NOMO-1 treated with DMSO at 0.1 percent for 48 hours (cell line): ENCODE results near the gene MAD1L1.

Source experiments
- DNase-seq: peaks from one replicate; lab custom pipeline; 2025; ENCODE audit not compliant: unreplicated experiment; lab: John Stamatoyannopoulos, UW

MAD1L1 gene

DNA sequence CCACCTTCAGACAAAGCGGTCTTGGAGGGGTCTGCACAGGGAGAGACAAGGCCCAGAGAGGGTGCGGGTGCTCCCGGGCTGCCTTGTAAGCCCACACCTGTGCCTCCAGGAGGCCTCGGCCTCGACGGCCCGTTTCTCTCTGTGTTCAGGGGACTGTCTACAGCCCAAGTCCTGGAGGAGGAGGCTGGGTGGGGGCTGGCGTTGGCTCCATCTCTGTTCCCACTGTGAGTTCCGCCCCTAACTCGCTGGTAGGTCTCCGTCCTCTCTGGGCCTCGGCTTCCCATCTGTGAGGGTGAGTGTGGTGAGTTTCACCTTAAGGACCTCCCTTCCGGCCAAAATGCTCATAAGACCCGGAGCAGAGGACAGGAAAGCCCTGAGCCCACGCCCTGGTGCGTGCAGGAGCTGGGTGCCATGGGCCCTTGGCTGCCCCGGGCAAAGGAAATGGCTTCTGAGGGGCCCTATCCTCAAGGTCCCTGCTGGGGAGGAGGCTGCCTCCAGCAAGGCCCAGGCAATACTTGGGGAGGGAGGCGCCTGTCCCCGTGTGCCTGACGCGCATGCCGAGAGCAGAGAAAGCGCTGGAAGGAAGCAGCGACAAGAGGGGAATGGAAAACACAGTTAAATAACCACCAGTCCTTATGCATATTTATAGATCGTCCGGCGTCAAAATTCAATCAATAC is 285.8 kb downstream of the MAD1L1 start:
- no peak for DNase-seq

DNA sequence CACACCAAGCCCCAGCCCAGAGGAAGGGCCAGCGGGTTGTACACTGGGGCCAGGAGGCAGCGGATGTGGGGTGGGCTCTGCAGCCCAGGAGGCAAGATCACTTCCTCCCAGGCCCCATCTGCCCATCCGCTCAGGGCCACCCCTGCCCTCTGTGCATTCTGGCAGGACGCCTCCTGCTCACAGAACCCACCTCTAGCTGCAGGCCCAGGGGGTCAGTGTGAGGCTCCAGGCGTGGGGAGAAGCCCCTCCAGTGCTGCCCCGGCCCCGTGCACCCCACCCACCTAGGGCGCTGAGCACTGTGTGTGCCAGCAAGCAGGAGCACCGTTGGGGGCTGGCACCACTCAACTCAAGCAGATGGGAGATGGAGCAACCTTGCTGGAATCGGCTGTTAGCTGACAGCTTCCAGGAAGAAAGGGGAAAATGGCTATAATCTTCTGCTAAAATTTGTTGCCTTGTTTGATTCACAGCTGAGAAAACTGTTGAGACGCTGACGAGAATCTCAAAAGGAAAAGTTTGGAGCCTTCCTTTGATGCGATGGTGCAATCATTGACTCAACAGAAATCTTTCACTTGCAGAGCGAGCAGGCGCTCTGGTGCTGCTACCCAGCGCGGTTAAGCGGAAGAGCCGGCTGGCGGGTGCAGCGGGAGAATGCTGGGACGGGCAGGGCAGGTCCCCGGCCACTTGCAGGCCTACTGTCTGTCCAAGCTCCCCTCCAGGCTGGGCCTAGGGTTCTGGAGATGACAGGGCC is 286.5 kb downstream of the MAD1L1 start:
- no peak for DNase-seq

DNA sequence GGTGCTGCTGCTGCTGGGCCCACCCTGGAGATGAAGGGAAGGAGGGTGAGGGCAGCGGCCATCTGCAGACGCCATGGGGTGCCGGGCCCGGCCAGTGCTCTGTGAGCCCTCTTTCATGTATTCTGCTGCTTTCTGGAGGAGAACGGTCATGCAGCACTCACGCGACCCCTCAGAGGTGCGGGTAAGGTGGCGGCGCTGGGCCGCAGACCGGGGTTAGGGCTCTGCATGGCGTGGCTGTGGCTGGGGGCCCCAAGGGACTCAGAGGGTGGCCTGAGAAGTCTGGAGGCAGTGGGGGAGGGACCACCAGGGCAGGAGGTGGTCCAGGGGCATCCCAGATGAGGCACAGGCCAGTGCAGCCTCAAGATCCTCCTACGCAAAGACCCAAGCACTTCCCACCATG is 287.2 kb downstream of the MAD1L1 start:
- DNase-seq, result no peak

DNA sequence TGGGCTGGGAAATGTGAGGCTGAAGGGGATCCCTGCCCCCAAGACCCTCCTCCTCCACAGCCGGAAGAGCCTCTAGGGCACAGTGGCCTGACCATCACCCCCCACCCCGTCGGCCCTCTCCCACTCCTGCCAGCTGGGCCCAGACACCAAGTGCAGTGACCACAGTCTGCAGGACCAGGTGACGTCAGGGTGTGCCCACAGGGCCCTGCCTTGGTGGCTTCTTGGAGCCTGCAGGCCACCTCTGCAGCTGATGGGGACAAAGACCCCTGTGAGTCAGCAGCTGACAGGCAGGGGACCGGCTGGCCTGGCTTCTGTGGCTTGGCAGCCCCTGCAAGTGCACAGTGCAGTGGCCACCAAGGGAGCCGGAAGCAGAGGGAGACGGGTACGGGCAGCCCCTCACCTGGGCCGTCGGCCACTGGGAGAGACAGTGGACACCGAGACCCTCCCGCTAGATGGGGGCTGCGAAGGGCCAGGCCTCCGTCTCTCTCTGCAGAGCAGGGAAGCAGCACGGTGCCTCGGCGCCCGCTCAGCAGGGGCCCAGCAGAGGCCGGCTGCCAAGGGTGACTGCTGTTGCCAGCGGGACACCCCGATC is 288.0 kb downstream of the MAD1L1 start:
- DNase-seq, result no peak

DNA sequence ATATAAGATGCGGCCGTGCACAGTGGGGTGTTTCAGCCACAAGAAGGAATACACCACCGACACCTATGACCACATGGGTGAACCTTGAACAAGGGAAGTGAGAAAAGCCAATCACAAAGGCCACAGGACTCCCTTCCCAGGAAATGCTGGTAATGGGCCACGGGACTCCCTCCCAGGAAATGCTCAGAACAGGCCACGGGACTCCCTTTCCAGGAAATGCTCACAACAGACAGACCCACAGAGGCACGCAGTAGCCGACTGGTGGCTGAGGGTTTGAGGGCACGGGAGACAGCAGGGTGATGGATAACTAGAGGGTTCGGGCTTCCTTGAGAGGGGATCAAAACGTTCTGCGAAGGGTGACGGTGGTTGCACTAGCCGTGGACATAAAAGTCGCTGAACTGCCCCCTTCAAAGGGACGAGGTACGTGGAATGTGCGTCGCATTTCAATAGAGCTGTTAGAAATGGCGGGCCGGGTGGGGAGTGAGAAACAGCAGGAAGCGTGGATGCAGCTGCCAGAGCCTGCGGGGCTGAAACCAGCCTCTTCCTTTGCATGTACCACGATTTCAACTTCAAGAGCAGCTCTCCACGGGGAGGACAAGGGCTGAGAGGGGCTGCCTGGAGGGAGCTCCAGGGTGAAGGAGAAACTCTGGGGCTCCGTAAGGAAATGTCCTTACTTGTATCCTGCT is 288.7 kb downstream of the MAD1L1 start:
- DNase-seq, result no peak

DNA sequence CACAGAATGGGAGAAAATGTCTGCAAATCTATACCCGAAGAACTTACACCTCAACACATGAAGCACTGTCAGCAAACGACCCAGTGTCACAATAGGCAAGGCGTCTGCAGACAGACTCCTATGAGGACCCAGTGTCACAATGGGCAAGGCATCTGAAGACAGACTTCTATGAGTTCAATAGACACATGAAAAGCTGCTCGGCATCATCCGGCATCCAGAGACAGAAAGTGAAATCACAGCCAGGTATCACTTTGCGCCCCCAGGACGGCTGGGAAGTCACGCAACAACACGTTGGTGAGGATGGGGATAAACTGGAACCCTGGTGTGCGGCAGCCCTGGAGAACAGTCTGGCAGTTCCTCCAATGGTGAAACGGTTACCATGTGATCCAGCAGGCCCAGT is 289.4 kb downstream of the MAD1L1 start:
- no peak for DNase-seq

DNA sequence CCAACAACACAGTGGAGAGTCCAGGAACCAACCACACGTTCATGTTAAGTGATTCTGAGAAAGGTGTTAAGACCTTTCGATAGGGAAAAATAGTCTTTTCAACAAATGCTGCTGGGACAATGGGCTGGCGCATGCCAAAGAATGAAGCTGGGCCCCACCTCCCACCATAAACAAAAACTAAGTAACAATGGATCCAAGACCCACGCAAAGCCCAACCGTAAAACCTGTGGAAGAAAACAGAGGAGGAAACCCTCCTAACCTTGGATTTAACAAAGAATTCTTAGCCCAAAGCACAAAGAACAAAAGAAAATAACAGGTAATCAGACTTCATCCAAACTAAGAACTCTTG is 289.8 kb downstream of the MAD1L1 start:
- no peak for DNase-seq

DNA sequence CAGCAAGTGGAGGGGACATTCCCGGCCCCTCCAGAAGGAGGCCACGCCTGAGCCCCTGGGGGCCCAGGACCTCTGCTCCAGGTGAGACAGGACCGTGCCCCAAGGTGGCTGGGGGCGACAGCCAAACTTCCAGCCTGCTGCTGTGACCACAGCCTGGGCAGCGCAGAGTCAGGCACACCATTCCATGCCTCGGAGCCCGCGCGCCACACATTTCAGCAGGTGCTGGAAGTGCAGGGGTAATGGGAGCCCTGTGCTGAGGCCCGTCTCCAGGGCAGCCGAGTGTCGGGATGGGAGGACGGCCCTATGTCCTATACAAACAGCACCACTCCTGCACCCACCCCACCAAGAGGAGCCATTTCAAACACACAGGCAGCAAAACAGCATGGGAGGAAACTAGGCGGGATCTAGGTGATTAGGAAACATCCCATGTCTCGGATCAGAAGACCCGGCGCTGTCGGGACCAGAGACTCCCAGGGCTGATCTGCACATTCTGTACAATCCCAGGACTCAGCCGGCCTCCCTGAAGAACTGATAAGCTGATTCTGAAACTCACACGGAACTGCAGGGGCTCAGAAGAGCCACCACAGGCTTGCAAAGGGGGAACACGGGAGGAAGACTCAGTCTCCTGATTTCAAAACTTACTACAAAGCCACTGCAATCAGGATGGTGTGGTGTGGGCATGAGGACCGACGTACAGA is 290.4 kb downstream of the MAD1L1 start:
- DNase-seq, result no peak

DNA sequence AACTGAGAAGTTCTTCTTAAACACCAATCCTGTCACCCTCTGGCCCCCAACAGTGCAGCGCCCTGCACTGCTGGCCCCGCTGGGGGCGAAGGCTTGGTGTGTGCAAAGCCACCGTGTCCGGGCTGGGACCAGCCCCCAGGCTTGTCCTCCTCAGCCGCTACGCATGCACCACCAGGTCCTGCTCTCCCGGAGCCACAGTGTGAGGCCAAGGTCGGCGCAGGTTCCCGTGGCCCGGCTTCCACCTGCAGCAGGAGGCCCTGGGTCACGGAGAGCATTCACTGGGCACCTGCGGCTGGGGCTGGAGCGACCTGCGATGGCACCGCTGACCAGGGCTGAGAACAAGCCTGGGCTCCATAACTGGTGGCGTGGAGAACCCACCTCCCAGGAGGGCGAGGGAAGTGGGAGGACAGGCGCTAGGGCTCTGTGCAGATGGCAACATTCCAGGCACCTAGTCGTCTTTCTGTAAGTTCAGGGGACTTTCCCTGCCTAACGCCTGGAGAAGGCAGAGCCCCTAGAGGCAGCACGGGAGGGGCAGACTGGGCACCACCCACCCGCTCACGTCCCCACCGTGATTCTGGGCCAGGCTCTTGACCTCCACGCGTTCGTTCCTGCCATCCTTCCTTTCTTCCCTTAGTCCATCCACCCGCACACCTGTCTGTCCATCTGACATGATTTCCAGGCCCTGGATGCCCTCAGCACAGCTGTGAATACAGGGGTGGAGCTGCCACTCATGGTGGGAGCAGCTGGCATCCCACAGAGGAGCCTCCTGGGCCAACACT is 291.1 kb downstream of the MAD1L1 start:
- DNase-seq, result no peak

DNA sequence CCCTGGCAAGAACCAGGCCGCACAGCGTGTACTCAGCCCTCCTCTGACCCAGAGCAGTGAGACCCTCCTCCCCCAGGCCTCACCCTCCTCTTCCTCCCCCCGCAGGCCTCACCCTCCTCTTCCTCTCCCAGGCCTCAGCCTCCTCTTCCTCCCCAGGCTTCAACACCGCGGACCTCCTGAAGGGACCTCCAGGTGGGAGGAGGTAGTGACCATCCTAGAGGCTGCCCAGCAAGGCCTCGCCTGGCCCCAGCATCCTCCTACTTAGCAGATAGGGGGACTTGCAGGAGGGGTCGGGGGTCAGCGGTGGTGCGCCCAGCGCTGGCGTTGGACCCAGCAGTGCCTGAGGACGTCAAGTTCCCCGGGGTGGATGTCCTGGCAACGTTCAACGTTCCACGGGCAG is 291.9 kb downstream of the MAD1L1 start:
- DNase-seq, result no peak

DNA sequence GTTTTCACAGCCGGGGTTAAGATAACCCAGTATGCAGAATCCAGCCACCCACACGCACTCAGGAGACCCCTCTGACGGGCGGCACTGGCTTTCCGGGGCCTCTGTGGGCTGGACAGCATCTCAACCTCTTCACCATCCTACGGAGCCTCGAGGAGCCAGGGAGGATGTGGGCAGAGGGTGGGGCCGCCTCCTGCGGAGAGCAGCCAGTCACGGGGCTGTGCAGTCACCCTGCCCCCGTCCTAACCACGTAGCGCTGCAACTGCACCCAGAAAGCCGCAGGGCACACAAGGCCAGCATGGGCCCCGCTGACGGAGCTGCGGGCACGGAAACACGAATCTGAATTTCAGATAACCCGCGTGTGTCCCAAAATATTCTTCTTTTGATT is 292.4 kb downstream of the MAD1L1 start:
- DNase-seq, result peak; percentile 89

DNA sequence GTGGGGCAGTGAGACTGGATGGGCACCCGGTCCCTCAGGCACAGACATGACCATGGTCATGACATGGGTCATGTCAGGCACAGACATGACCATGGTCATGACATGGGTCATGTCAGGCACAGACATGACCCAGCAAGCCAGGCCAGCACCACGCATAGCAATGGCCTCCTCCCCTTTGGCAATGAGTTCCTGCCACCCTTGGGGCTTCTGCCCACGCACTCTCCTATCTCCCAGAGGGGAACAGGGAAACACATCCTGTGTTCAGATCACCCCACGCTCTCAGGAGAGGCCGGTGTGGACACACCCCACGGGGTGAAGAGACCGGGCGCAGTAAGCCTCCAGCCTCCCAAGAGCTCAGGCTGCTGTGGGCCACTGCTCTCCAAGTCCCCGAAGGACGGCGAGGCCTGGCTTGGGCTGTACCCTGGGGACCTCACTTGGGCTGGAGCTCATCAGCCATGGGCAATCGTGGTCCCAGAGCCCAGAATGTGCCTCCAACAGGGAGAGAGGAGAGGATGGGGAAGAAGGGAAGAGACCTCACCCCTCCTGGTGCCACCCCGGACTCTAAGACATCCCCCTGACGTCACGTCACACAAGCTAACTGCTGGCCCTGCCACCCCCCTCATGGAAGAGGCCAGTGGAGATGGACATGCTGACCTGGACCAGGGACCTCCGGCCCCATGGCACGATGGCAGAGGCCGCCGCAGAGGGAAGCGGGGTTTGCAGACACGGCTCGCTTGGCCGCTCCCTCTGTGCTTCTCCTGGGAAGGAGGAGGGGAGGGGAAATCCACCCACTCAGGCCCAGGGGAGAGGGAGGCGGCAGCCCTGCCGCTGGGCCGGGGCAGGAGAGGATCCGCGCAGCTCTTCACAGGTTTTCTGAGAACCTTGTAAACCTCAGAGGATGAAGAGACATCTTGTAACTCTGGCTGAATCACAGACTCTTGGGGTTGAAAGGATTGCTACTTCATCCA is 293.0 kb downstream of the MAD1L1 start:
- no peak for DNase-seq

DNA sequence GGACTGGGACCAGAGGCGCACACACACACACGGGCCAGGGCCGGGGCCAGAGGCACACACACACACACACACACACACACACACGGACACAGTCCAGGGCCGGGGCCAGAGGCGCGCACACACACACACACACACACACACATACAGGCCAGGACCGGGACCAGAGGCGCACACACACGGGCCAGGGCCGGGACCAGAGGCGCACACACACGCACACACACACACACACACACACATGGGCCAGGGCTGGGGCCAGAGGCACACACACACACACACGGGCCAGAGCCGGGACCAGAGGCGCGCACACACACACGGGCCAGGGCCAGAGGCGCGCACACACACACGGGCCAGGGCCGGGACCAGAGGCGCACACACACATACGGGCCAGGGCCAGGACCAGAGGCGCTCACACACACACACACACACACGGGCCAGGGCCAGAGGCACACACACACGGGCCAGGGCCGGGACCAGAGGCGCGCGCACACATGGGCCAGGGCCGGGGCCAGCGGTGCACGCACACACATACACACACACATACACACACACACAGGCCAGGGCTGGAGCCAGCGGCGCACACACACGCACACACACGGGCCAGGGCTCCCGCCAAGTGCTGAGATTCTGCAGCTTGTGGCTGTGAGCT is 293.8 kb downstream of the MAD1L1 start:
- DNase-seq, result no peak

DNA sequence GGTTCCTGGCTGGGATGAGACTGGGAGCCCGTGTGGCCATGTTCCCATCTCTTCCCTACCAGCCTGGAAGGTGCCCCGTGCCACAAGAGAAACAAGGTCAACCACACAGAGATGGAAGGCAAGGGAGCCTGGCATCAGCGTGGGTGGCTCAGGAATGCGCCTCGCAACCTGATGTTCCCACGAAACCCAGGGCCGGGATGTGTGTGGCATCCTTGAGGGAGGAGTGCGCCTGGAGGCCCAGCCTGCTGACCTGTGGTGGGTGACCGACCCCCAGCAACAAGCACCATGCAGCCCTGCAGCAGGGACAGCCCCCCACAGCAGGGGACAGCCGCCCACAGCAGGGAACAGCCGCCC is 295.5 kb downstream of the MAD1L1 start:
- no peak for DNase-seq

DNA sequence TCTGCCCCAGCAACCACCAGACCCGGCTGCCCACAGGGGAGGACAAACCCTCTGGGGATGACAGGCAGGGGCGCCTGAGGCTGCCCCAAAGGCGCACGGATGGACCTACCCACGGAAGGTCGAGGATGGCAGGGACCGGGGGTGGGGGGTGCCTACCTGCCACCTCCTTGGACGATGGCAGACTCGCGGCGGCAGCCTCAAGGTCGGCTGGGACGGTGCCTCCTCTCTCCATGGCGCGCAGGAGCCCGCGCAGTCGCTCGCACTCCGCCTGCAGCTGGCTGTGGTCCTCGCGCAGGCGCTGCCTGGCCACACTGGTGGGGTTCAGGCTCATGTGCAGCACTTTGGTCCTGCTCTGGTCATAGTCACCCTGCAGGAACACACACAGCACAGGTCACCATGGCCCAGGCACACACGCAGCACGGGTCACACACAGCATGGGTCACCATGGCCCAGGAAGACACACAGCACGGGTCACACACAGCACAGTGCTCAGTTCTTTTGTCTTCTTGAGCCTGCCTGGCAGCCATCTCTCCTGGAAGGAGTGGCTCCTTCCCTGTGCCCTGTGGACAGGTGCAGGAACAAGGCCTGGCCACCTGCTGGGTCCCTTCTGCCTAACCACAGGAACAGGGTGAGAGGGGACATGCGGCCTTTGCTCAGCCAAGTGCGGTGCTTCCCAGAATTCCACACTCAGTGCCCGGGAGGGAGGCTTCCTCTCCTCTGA is 296.1 kb downstream of the MAD1L1 start:
- no peak for DNase-seq

DNA sequence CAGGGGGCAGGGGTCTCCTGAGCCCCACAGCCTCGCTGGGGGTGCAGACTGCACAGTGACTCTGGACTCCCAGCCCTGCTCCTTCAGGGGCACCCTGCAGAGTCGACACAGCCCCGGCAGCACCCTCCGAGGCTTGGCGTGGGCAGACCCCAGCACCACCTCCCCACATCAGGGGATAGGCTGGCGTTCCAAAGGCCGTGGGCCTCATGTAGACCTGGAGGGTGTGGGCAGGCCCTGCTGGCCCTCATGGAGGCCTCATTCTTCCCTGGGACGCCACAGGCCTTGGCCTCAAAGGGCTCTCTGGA is 296.8 kb downstream of the MAD1L1 start:
- DNase-seq, result no peak

DNA sequence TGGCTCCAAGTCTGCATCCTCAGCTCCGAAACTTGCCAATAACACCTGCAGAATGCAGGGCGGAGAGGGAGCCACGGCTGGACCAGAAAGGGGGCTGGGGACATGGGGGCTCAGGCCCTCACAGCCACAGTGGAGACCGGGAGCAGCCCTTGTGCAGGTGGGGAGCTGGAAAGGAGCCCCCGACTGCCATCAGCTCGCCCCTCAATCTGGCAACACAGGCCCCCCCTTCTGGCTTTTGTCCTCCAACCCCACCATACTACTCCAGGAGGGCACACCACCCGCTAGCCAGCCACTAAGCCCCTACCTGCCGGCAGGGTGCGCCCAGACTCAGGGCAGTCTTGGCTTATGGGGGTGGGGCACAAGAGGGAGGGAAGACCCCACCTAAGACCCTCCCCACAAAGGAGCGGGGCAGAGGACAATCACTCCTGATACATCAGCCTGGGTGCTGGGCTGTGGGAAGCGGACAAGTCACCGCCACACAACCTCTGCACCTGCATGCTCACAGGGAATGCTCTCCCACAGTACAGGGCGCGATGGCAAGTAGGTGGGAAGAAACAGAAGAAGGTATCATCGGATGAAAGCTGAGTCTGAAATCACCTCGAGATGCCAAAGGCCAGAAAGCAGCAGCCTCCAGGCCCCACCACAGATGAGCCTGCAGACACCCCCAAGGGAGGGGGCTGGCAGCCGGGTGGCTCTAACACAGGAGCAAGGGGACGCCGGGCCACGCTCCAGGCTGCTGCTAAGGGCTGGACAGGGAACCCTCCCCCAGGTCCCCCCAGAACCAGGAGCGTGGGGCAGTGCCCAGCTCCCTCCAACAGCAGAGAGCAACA is 297.4 kb downstream of the MAD1L1 start:
- DNase-seq, result no peak

DNA sequence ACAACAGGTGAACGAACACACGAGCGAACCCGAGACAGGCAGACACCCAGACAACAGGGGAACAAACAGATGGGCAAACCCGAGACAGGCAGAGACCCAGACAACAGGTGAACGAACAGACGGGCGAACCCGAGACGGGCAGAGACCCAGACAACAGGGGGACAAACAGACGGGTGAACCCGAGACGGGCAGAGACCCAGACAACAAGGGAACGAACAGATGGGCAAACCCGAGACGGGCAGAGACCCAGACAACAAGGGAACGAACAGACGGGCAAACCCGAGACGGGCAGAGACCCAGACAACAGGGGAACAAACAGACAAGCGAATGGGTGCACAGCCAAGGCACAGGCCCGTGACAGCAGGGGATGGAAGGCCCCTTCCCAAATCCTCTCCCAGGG is 298.0 kb downstream of the MAD1L1 start:
- DNase-seq, result no peak
